Pulmonary artery endothelial cell (primary cell): Measurements from ENCODE around the gene RNASE7. TPM values are rescaled to one million over a fixed set of nuclear protein-coding genes. Genes with fewer than 3 reads are reported as not detected.

ENCODE experiments used
- DNase-seq: peaks from one replicate; pipeline ENCODE4 v3.0.0-alpha.2; 2011; ENCODE audit warnings: low read depth, low spot score
- total RNA-seq: library from RNA; depleted of rRNA; stranded (reverse); fragments of >200 nt; gene quantifications from 2 replicates; pipeline ENCODE4 v1.2.3, GENCODE V29; 2014

The RNASE7 gene
- total RNA-seq, 1 donor from 2014 or later, result not detected

GRCh38 chr14:21043387-21043973 lies 1.3 kb downstream of the RNASE7 start:
- no peak for DNase-seq

GRCh38 chr14:21043974-21044618 lies 1.9 kb downstream of the RNASE7 start:
- no peak for DNase-seq

- DNase-seq, result no peak
Measured at GRCh38 chr14:21047378-21047781, 5.2 kb downstream of the RNASE7 start.

- DNase-seq, result no peak
Measured at GRCh38 chr14:21048638-21049037, 6.5 kb downstream of the RNASE7 start.

GRCh38 chr14:21049271-21049673 lies 7.1 kb downstream of the RNASE7 start:
- DNase-seq, result no peak

GRCh38 chr14:21050597-21050996 lies 8.4 kb downstream of the RNASE7 start:
- no peak for DNase-seq

GRCh38 chr14:21053184-21054122 lies 11.3 kb downstream of the RNASE7 start:
- DNase-seq, result no peak

- no peak for DNase-seq
Measured at GRCh38 chr14:21054123-21054767, 12.1 kb downstream of the RNASE7 start.

GRCh38 chr14:21054768-21055145 lies 12.6 kb downstream of the RNASE7 start:
- DNase-seq, result no peak

- no peak for DNase-seq
Measured at GRCh38 chr14:21055432-21056117, 13.4 kb downstream of the RNASE7 start.

- DNase-seq, result no peak
Measured at GRCh38 chr14:21056520-21057163, 14.5 kb downstream of the RNASE7 start.

GRCh38 chr14:21057803-21058675 lies 15.9 kb downstream of the RNASE7 start, which contains the start of gene RNASE8:
Gene RNASE8, plus strand, starts transcription at chr14:21057822. Its CDS starts 71 bp downstream, at chr14:21057893.
- DNase-seq, result no peak

- no peak for DNase-seq
Measured at GRCh38 chr14:21058903-21059302, 16.7 kb downstream of the RNASE7 start.

- no peak for DNase-seq
Measured at GRCh38 chr14:21059842-21060613, 17.9 kb downstream of the RNASE7 start.

- DNase-seq, result no peak
Measured at GRCh38 chr14:21060614-21061346, 18.6 kb downstream of the RNASE7 start.

- DNase-seq, result no peak
Measured at GRCh38 chr14:21061347-21061668, 19.1 kb downstream of the RNASE7 start.

- DNase-seq, result no peak
Measured at GRCh38 chr14:21063479-21063878, 21.3 kb downstream of the RNASE7 start.

- DNase-seq, result no peak
Measured at GRCh38 chr14:21066882-21067502, 24.8 kb downstream of the RNASE7 start.
